Parathyroid adenoma (tissue), 2 donors: Measurements from ENCODE around the gene BTBD19.
"Not testable (repeated sequence)": the region's sequence is repeated elsewhere in the genome, so short reads cannot be mapped to it uniquely, and the experiment has no call there.

ENCODE experiments used
- H2AFZ ChIP-seq: fragments of 300-600 bp; sonication (generic); one replicate; pipeline ENCODE4 v1.7.0; 2017; ENCODE audit warnings: antibody characterized with exemption, mild to moderate bottlenecking
- H3K27ac ChIP-seq: fragments of 300-600 bp; sonication (generic); one replicate; pipeline ENCODE4 v1.7.0; 2017
- H3K27me3 ChIP-seq: fragments of 300-600 bp; sonication (generic); one replicate; pipeline ENCODE4 v1.7.0; 2017; ENCODE audit warnings: low read length; ENCODE audit not compliant: control insufficient read depth, insufficient read depth
- H3K36me3 ChIP-seq: fragments of 300-600 bp; sonication (generic); one replicate; pipeline ENCODE4 v1.7.0; 2017; ENCODE audit warnings: low read length; ENCODE audit not compliant: control insufficient read depth, insufficient read depth
- H3K4me1 ChIP-seq: fragments of 300-600 bp; sonication (generic); one replicate; pipeline ENCODE4 v1.7.0; 2017; ENCODE audit warnings: control low read depth
- H3K4me2 ChIP-seq: fragments of 300-600 bp; sonication (generic); one replicate; pipeline ENCODE4 v1.7.0; 2017; ENCODE audit warnings: low read length
- H3K4me3 ChIP-seq: fragments of 300-600 bp; sonication (generic); one replicate; pipeline ENCODE4 v1.7.0; 2017; ENCODE audit warnings: low read depth, low read length
- H3K79me2 ChIP-seq: fragments of 300-600 bp; sonication (generic); one replicate; pipeline ENCODE4 v1.7.0; 2017; ENCODE audit warnings: control low read depth
- H3K9ac ChIP-seq: fragments of 300-600 bp; sonication (generic); one replicate; pipeline ENCODE4 v1.7.0; 2017; ENCODE audit warnings: mild to moderate bottlenecking
- H3K9me3 ChIP-seq: fragments of 300-600 bp; sonication (generic); one replicate; pipeline ENCODE4 v1.7.0; 2017; ENCODE audit warnings: low read length; ENCODE audit not compliant: control insufficient read depth
- TF ChIP-seq, protein P1 (sequence below): fragments of 300-600 bp; sonication (generic); IDR thresholded peaks from one replicate; pipeline ENCODE4 v1.7.0; 2017; ENCODE audit warnings: antibody characterized with exemption, mild to moderate bottlenecking
- donor health status: primary hyperparathyroidism.

The BTBD19 gene, protein sequence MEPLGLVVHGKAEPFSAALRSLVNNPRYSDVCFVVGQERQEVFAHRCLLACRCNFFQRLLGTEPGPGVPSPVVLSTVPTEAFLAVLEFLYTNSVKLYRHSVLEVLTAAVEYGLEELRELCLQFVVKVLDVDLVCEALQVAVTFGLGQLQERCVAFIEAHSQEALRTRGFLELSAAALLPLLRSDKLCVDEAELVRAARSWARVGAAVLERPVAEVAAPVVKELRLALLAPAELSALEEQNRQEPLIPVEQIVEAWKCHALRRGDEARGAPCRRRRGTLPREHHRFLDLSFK

DNA sequence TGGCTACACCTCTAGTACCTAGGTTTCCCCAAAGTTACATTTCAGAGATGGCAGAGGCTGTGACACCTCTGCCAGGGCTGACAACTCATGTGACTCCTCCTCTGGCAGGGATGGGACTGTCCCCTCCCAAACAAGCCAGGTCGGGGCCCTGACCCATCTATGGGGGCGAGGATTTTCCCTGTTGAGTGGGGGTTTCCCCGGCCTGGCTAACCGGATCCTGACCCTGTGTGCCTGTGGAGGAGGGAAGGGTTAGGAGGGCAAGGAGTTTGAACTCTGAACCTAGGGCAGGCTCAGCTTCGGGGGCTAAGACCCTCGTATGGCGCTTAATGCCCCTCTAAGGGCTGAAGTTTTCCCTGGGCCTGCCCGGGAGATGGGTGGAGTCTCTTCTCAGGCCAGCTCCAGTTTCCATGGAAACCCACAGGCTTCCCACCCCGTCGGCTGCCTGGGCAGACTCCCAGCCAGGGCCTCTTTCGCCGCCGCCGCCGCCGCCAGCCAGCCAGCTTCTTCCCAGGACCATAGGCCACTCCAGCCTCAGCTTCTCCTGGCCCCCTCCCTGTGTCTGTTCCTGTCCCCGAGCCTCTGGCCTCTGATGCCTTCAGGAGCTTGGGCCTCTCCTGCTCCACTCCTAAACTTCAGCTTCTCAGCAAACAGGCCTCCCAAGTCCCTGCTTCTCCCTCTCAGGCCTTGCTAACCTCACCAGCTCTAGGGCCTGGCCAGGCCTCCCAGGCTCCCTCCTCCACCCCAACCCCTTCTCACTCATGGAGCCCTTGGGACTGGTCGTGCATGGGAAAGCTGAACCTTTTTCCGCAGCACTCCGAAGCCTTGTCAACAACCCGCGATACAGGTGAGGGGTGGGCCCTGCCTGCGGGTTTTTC lies at the start of gene BTBD19:
BTBD19 (plus strand) TSS at position 461 of the 875 bp plus-strand sequence; CDS start at position 759, 298 bp downstream.
- peaks cover 41% of the 10 kb centered on the region for H3K4me1 ChIP-seq

DNA sequence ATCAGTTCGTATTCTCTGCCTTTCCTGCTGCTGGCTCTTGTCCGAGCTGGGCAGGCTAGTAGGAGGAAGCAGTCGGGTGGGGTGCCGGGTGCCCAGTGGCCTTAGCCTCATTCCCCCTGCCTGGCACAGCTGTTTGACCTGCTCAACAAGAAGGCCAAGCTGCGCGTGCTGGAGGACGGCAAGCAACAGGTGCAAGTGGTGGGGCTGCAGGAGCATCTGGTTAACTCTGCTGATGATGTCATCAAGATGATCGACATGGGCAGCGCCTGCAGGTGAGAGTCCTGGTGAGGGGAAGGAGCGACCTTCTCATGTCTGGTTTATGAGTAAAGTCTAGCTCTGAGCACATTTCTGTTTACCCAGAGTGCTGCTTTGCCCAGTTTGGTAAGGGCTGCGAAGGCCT lies 49.2 kb upstream of the BTBD19 start:
- Histone ChIP-seq H3K36me3 (no peaks in the 10 kb centered on the region), H3K9ac (no peak overlapping the region), H3K79me2 (no peaks in the 10 kb centered on the region), H3K27me3 (no peaks in the 10 kb centered on the region), H3K4me3 (no peak overlapping the region), H3K27ac (no peak overlapping the region), H3K4me2 (no peak overlapping the region), H2AFZ (no peak overlapping the region), H3K9me3 (no peaks in the 10 kb centered on the region), H3K4me1 (no peaks in the 10 kb centered on the region)
- TF ChIP-seq, protein P1, sequence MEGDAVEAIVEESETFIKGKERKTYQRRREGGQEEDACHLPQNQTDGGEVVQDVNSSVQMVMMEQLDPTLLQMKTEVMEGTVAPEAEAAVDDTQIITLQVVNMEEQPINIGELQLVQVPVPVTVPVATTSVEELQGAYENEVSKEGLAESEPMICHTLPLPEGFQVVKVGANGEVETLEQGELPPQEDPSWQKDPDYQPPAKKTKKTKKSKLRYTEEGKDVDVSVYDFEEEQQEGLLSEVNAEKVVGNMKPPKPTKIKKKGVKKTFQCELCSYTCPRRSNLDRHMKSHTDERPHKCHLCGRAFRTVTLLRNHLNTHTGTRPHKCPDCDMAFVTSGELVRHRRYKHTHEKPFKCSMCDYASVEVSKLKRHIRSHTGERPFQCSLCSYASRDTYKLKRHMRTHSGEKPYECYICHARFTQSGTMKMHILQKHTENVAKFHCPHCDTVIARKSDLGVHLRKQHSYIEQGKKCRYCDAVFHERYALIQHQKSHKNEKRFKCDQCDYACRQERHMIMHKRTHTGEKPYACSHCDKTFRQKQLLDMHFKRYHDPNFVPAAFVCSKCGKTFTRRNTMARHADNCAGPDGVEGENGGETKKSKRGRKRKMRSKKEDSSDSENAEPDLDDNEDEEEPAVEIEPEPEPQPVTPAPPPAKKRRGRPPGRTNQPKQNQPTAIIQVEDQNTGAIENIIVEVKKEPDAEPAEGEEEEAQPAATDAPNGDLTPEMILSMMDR: no peak

More for the DNA sequence above, at the start of gene BTBD19:
- TF ChIP-seq, protein P1: no peak
- Histone ChIP-seq H3K4me3 (peak within 1 kb of the TSS; percentile 41), H2AFZ (peak within 1 kb of the TSS; percentile 83), H3K36me3 (no peaks in the 10 kb centered on the region), H3K27me3 (no peaks in the 10 kb centered on the region), H3K4me2 (peak within 1 kb of the TSS; percentile 84), H3K9me3 (no peaks in the 10 kb centered on the region), H3K9ac (peak within 1 kb of the TSS; percentile 67), H3K27ac (peak within 1 kb of the TSS; percentile 100), H3K79me2 (peaks cover 5% of the 10 kb centered on the region)

DNA sequence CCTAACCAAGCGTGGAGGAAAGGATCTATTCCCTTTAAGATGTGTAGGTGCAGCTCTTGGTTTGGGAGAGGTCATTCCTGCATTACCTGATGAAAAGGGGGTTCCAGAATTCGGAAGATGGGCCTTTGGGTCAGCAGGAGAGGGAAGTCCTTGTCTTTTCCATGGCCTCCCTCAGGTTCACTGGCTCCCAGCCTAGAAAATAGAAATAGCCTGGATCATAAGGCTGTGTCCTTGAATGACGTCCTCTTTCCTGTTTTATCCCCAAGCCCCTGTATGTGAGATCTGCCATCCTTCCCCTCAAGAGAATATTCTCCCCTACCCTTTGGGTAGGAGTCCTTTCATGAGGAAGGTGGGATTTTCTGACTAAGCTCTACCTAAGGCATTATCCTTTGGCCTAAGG lies 47.4 kb upstream of the BTBD19 start:
- Histone ChIP-seq H3K79me2 (no peaks in the 10 kb centered on the region), H3K9ac (no peak overlapping the region), H3K27ac (no peak overlapping the region), H3K4me2 (no peak overlapping the region), H3K36me3 (no peaks in the 10 kb centered on the region), H3K9me3 (no peaks in the 10 kb centered on the region), H3K4me1 (no peaks in the 10 kb centered on the region), H2AFZ (no peak overlapping the region), H3K27me3 (no peaks in the 10 kb centered on the region), H3K4me3 (no peak overlapping the region)
- TF ChIP-seq, protein P1: no peak

DNA sequence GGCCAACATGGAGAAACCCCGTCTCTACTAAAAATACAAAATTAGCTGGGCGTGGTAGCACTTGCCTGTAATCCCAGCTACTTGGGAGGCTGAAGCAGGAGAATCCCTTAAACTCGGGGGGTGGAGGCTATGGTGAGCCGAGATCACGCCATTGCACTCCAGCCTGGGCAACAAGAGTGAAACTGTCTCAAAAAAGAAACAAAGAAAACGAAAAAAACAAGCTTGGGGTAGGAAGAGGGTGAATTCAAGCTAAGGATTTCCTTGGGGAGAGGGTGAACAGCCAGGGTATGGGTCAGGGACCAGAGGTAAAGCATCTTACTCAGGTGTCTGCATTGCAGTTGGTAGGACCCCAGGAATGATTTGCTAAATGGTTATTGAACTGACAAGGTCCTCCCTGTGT lies 41.9 kb upstream of the BTBD19 start:
- H3K9ac ChIP-seq, H2AFZ ChIP-seq, H3K27me3 ChIP-seq, H3K27ac ChIP-seq, H3K4me1 ChIP-seq, H3K36me3 ChIP-seq, H3K4me3 ChIP-seq, H3K4me2 ChIP-seq, H3K9me3 ChIP-seq, H3K79me2 ChIP-seq: not testable (repeated sequence)
